ENCODE measurements around the gene FAM184A. TPM values are rescaled to one million over a fixed set of nuclear protein-coding genes. Genes with fewer than 3 reads are reported as not detected.

FAM184A gene
- total and polyA plus RNA-seq, 2 of the 13 experiments (the other 11 are each of a cell fraction or from before 2014, with no cell fraction given) = 7.0 to 18.0 TPM

DNA sequence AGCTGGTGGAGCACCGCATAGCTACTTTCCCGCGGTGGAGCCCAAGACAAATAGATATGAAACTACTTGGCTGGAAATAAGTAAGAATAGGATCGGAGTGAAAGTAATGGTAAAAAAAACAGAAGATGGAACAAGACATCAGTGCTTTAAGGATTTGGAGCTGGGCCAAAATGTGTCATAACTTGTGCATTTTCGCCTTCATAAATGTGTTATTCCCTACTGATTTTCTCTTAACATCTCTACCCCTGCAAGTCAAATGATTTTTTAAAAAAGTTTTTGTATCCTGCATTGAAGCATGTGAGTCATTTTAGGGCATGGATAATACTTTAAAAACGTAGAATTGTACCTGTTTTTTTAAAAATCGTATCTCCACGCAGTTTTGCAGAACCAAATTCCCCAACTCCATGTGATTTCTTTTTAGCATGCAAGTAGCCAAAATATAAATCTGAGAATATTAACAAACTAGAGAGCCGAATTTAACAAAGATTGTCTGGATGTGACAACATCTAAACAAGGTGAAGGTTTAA, 882 bp upstream of the FAM184A start (continued):
- TF ChIP-seq NFIB (CRISPR knock-in tag; IDR thresholded peaks at IDR 0.05; ENCODE audit: borderline replicate concordance) (no peak), ZBTB42 (CRISPR knock-in tag; IDR thresholded peaks at IDR 0.05) (no peak), KLF6 (CRISPR knock-in tag; IDR thresholded peaks at IDR 0.05) (no peak), TARDBP (CRISPR knock-in tag; IDR thresholded peaks at IDR 0.05) (0 out of 2 replicates have a peak, but pooled peaks have one; percentile 10), KDM6A (CRISPR knock-in tag; IDR thresholded peaks at IDR 0.05; ENCODE audit: low read depth) (no peak), NFRKB (IDR thresholded peaks at IDR 0.05) (no peak), ZNF674 (CRISPR knock-in tag; IDR thresholded peaks at IDR 0.05; ENCODE audit: low read depth) (no peak), ZFX (CRISPR knock-in tag; IDR thresholded peaks at IDR 0.05; ENCODE audit: low read depth) (no peak), ZNF367 (CRISPR knock-in tag; IDR thresholded peaks at IDR 0.05; ENCODE audit: borderline replicate concordance) (no peak)
- TF ChIP-seq, protein P1, sequence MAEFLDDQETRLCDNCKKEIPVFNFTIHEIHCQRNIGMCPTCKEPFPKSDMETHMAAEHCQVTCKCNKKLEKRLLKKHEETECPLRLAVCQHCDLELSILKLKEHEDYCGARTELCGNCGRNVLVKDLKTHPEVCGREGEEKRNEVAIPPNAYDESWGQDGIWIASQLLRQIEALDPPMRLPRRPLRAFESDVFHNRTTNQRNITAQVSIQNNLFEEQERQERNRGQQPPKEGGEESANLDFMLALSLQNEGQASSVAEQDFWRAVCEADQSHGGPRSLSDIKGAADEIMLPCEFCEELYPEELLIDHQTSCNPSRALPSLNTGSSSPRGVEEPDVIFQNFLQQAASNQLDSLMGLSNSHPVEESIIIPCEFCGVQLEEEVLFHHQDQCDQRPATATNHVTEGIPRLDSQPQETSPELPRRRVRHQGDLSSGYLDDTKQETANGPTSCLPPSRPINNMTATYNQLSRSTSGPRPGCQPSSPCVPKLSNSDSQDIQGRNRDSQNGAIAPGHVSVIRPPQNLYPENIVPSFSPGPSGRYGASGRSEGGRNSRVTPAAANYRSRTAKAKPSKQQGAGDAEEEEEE (CRISPR knock-in tag; IDR thresholded peaks at IDR 0.05; ENCODE audit: borderline replicate concordance) = no peak
- TF ChIP-seq, protein P2, sequence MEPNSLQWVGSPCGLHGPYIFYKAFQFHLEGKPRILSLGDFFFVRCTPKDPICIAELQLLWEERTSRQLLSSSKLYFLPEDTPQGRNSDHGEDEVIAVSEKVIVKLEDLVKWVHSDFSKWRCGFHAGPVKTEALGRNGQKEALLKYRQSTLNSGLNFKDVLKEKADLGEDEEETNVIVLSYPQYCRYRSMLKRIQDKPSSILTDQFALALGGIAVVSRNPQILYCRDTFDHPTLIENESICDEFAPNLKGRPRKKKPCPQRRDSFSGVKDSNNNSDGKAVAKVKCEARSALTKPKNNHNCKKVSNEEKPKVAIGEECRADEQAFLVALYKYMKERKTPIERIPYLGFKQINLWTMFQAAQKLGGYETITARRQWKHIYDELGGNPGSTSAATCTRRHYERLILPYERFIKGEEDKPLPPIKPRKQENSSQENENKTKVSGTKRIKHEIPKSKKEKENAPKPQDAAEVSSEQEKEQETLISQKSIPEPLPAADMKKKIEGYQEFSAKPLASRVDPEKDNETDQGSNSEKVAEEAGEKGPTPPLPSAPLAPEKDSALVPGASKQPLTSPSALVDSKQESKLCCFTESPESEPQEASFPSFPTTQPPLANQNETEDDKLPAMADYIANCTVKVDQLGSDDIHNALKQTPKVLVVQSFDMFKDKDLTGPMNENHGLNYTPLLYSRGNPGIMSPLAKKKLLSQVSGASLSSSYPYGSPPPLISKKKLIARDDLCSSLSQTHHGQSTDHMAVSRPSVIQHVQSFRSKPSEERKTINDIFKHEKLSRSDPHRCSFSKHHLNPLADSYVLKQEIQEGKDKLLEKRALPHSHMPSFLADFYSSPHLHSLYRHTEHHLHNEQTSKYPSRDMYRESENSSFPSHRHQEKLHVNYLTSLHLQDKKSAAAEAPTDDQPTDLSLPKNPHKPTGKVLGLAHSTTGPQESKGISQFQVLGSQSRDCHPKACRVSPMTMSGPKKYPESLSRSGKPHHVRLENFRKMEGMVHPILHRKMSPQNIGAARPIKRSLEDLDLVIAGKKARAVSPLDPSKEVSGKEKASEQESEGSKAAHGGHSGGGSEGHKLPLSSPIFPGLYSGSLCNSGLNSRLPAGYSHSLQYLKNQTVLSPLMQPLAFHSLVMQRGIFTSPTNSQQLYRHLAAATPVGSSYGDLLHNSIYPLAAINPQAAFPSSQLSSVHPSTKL (CRISPR knock-in tag; IDR thresholded peaks at IDR 0.05) = no peak
- TF ChIP-seq, protein P3, sequence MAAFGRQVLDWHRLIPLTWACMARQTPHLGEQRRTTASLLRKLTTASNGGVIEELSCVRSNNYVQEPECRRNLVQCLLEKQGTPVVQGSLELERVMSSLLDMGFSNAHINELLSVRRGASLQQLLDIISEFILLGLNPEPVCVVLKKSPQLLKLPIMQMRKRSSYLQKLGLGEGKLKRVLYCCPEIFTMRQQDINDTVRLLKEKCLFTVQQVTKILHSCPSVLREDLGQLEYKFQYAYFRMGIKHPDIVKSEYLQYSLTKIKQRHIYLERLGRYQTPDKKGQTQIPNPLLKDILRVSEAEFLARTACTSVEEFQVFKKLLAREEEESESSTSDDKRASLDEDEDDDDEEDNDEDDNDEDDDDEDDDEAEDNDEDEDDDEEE (CRISPR knock-in tag; IDR thresholded peaks at IDR 0.05) = no peak
- TF ChIP-seq, protein P4, sequence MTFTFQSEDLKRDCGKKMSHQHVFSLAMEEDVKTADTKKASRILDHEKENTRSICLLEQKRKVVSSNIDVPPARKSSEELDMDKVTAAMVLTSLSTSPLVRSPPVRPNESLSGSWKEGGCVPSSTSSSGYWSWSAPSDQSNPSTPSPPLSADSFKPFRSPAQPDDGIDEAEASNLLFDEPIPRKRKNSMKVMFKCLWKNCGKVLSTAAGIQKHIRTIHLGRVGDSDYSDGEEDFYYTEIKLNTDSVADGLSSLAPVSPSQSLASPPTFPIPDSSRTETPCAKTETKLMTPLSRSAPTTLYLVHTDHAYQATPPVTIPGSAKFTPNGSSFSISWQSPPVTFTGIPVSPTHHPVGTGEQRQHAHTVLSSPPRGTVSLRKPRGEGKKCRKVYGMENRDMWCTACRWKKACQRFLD (CRISPR knock-in tag; IDR thresholded peaks at IDR 0.05; ENCODE audit: borderline replicate concordance) = no peak
- TF ChIP-seq, protein P5, sequence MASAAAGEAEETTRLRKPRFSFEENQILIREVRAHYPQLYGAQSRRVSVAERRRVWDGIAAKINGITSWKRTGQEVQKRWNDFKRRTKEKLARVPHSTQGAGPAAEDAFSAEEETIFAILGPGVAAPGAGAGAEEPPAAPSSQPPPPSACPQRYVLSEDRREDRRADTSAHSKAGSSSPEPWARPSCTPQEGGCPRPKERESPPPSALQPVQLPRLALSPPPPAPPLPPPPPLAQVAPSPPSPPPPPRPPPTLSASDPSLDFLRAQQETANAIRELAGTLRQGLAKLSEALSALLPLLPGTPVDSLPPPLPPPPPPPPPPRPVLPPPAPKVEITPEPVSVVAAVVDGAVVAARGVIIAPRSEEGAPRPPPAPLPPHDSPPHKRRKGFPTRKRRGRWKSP (CRISPR knock-in tag; IDR thresholded peaks at IDR 0.05) = 0 out of 2 replicates have a peak, but pooled peaks have one; percentile 8
- TF ChIP-seq, protein P6, sequence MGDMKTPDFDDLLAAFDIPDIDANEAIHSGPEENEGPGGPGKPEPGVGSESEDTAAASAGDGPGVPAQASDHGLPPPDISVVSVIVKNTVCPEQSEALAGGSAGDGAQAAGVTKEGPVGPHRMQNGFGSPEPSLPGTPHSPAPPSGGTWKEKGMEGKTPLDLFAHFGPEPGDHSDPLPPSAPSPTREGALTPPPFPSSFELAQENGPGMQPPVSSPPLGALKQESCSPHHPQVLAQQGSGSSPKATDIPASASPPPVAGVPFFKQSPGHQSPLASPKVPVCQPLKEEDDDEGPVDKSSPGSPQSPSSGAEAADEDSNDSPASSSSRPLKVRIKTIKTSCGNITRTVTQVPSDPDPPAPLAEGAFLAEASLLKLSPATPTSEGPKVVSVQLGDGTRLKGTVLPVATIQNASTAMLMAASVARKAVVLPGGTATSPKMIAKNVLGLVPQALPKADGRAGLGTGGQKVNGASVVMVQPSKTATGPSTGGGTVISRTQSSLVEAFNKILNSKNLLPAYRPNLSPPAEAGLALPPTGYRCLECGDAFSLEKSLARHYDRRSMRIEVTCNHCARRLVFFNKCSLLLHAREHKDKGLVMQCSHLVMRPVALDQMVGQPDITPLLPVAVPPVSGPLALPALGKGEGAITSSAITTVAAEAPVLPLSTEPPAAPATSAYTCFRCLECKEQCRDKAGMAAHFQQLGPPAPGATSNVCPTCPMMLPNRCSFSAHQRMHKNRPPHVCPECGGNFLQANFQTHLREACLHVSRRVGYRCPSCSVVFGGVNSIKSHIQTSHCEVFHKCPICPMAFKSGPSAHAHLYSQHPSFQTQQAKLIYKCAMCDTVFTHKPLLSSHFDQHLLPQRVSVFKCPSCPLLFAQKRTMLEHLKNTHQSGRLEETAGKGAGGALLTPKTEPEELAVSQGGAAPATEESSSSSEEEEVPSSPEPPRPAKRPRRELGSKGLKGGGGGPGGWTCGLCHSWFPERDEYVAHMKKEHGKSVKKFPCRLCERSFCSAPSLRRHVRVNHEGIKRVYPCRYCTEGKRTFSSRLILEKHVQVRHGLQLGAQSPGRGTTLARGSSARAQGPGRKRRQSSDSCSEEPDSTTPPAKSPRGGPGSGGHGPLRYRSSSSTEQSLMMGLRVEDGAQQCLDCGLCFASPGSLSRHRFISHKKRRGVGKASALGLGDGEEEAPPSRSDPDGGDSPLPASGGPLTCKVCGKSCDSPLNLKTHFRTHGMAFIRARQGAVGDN (CRISPR knock-in tag; IDR thresholded peaks at IDR 0.05) = no peak
